ENCODE measurements around the gene TAX1BP3.

DNA sequence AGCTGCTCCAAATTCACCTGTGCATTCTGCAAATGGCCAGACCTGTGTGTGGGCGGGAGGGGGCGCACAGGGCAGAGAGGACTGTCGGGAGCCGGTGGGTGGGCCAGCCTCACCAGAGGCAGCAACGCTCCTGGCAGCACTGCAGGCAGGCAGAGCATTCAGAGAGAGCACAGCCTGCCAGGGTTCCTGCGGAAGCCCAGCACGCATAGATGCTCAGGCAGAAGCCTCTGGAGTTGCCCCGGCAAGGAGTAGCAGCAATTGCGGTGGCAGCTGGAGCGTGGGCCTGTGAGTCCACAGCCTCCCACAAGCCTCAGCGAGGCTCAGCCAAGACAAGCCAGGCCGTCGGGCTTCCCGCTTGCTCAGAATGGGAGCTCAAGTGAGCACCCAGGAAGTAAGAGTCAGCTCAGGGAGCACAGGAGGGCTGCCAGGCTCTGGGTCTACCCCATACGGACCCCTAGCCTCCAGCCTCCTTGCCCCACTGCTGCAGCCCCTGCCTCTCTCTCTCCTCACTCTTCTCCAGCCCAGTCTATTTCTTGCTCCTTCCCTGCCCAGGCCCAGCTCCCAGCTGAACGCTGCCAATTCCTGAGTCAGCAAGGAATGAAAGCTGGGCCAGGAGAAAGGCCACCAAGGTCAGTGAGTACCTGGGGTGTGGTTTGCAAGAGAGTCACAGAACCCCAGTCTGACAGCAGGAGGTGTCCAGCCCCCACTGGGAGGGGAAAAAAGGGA is 9.9 kb upstream of the TAX1BP3 start:
- TF ChIP-seq, protein P1, sequence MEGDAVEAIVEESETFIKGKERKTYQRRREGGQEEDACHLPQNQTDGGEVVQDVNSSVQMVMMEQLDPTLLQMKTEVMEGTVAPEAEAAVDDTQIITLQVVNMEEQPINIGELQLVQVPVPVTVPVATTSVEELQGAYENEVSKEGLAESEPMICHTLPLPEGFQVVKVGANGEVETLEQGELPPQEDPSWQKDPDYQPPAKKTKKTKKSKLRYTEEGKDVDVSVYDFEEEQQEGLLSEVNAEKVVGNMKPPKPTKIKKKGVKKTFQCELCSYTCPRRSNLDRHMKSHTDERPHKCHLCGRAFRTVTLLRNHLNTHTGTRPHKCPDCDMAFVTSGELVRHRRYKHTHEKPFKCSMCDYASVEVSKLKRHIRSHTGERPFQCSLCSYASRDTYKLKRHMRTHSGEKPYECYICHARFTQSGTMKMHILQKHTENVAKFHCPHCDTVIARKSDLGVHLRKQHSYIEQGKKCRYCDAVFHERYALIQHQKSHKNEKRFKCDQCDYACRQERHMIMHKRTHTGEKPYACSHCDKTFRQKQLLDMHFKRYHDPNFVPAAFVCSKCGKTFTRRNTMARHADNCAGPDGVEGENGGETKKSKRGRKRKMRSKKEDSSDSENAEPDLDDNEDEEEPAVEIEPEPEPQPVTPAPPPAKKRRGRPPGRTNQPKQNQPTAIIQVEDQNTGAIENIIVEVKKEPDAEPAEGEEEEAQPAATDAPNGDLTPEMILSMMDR (IDR thresholded peaks at IDR 0.05) = no peak
- TF ChIP-seq EHMT2 (IDR thresholded peaks at IDR 0.05; ENCODE audit: low read depth) = no peak
- no peak for TF ChIP-seq RCOR1 (IDR thresholded peaks at IDR 0.05; ENCODE audit: low read depth, low read length)
- no peak for TF ChIP-seq RNF2 (IDR thresholded peaks at IDR 0.05; ENCODE audit: borderline replicate concordance, low read depth)
- TF ChIP-seq POLR2A (IDR thresholded peaks at IDR 0.05; ENCODE audit: low read length) = no peak
- no peak for TF ChIP-seq JUN (IDR thresholded peaks at IDR 0.05)
- no peak for TF ChIP-seq USF2 (IDR thresholded peaks at IDR 0.05)
- TF ChIP-seq, protein P2, sequence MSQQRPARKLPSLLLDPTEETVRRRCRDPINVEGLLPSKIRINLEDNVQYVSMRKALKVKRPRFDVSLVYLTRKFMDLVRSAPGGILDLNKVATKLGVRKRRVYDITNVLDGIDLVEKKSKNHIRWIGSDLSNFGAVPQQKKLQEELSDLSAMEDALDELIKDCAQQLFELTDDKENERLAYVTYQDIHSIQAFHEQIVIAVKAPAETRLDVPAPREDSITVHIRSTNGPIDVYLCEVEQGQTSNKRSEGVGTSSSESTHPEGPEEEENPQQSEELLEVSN (IDR thresholded peaks at IDR 0.05; ENCODE audit: borderline replicate concordance, low read depth) = no peak
- TF ChIP-seq PHF8 (IDR thresholded peaks at IDR 0.05; ENCODE audit: borderline replicate concordance, low read depth) = no peak
- TF ChIP-seq RFX5 (IDR thresholded peaks at IDR 0.05) = no peak
- TF ChIP-seq RARB (CRISPR knock-in tag; IDR thresholded peaks at IDR 0.05) = no peak
- no peak for TF ChIP-seq SMC3 (IDR thresholded peaks at IDR 0.05)
- no peak for TF ChIP-seq CEBPB (IDR thresholded peaks at IDR 0.05)

All from A549 (cell line).